Smooth muscle cell (in vitro differentiated cells): ENCODE data around the gene SUCO. TPM values are rescaled to one million over a fixed set of nuclear protein-coding genes. Genes with fewer than 3 reads are reported as not detected.

ENCODE experiments used
- DNase-seq: peaks from one replicate; lab custom pipeline; 2025; ENCODE audit not compliant: unreplicated experiment; lab: John Stamatoyannopoulos, UW
- H2AFZ ChIP-seq: fragments of 200-600 bp; sonication (generic); 2 replicates; pipeline ENCODE4 v1.6.0; 2016; ENCODE audit warnings: antibody characterized with exemption, low read depth, mild to moderate bottlenecking
- H3F3A ChIP-seq: fragments of 200-600 bp; sonication (generic); 2 replicates; pipeline ENCODE4 v1.6.0; 2017; ENCODE audit warnings: antibody characterized with exemption, low read depth
- H3K27ac ChIP-seq: fragments of 200-600 bp; sonication (generic); 2 replicates; pipeline ENCODE4 v1.5.1; 2016; ENCODE audit warnings: low read depth, mild to moderate bottlenecking
- H3K27me3 ChIP-seq: fragments of 200-600 bp; sonication (generic); 2 replicates; pipeline ENCODE4 v1.6.1; 2016; ENCODE audit warnings: low read depth, mild to moderate bottlenecking
- H3K36me3 ChIP-seq: fragments of 200-600 bp; sonication (generic); 2 replicates; pipeline ENCODE4 v1.5.1; 2016; ENCODE audit warnings: low read depth
- H3K4me1 ChIP-seq: fragments of 200-600 bp; sonication (generic); 2 replicates; pipeline ENCODE4 v1.5.1; 2016; ENCODE audit warnings: low read depth
- H3K4me2 ChIP-seq: fragments of 200-600 bp; sonication (generic); 2 replicates; pipeline ENCODE4 v1.6.0; 2016; ENCODE audit warnings: mild to moderate bottlenecking
- H3K4me3 ChIP-seq: fragments of 200-600 bp; sonication (generic); 2 replicates; pipeline ENCODE4 v1.5.1; 2016; ENCODE audit warnings: mild to moderate bottlenecking
- H3K79me2 ChIP-seq: fragments of 200-600 bp; sonication (generic); 2 replicates; pipeline ENCODE4 v1.6.0; 2016; ENCODE audit warnings: low read depth, mild to moderate bottlenecking
- H3K9ac ChIP-seq: fragments of 200-600 bp; sonication (generic); 2 replicates; pipeline ENCODE4 v1.6.0; 2016; ENCODE audit warnings: low read depth
- H3K9me3 ChIP-seq: fragments of 200-600 bp; sonication (generic); replicated peaks from 2 replicates; pipeline ENCODE4 v1.5.1; 2016; ENCODE audit warnings: low read depth
- H4K20me1 ChIP-seq: fragments of 200-600 bp; sonication (generic); 2 replicates; pipeline ENCODE4 v1.6.0; 2016; ENCODE audit warnings: low read depth
- CTCF ChIP-seq: fragments of 200-600 bp; sonication (generic); IDR thresholded peaks from 2 replicates; pipeline ENCODE4 v1.5.1; 2017; ENCODE audit warnings: borderline replicate concordance, mild to moderate bottlenecking, antibody characterized with exemption; ENCODE audit not compliant: insufficient read depth, poor library complexity, severe bottlenecking
- WGBS: methylation state at CpG from one replicate; pipeline ENCODE4 v1.1.7; 2016; ENCODE audit warnings: low lambda C conversion rate; 5-methylcytosine and 5-hydroxymethylcytosine counted together
- polyA plus RNA-seq: library from polyadenylated mRNA; unstranded; fragments of >200 nt; fragmentation: Nextera tagmentation; extraction: Ambion mirVana; gene quantifications from 2 replicates; pipeline ENCODE4 v1.2.1, GENCODE V29; 2016
- total RNA-seq: library from RNA; depleted of rRNA; stranded (reverse); fragments of >200 nt; gene quantifications from 2 replicates; pipeline ENCODE4 v1.2.3, GENCODE V29; 2014

Gene SUCO
- total and polyA plus RNA-seq, 2 experiments from 2014 or later, result 16.9 to 96.7 TPM

DNA sequence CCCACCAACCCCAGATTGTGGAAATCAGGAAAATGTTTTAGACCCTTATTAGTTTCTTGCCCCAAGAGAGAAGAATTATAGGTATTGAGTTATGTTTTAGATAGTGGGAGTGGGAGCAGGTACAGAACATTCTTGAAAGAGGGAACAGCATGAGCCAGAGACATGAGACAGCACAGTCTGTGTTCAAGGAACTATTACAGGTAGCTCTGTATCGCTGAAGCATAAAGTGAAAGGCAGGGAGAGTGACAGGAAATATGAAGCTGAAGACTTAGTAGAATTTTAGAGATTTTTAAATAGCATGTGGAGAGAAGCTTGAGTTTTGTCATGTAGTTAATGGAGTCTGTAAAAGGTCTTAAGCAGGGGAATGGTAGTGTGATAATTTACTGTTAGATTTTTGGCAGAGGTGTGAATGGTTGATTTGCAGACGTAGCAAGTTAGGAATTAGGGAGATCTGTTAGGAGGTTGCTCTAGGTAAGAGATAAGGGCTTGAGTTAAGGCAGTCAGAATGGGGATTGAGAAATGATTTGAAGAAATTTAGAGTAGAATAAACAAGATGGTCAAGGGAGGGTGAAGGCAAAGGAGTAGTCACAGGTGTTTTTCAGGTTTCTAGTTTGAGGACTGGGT lies 11.6 kb downstream of the SUCO start:
- Histone ChIP-seq H3K4me1 (peaks cover 24% of the 10 kb centered on the region), H3K9ac (no peak overlapping the region), H3K9me3 (no peaks in the 10 kb centered on the region), H3K79me2 (peaks cover 100% of the 10 kb centered on the region), H3K27me3 (no peaks in the 10 kb centered on the region), H3K4me2 (no peak overlapping the region), H3K4me3 (no peak overlapping the region), H4K20me1 (peaks cover 100% of the 10 kb centered on the region), H3K27ac (peak overlapping the region; percentile 36), H2AFZ (no peak overlapping the region), H3F3A (no peaks in the 10 kb centered on the region), H3K36me3 (no peaks in the 10 kb centered on the region)
- WGBS, result 61% methylated on average over 2 of the region's 2 CpGs
- no peak for TF ChIP-seq CTCF
- DNase-seq, result no peak

- DNase-seq, result no peak
- H3K9ac ChIP-seq, result no peak overlapping the region
- H3K4me2 ChIP-seq, result no peak overlapping the region
- H3K27me3 ChIP-seq, result no peaks in the 10 kb centered on the region
- peaks cover 100% of the 10 kb centered on the region for H3K79me2 ChIP-seq
- H3K4me3 ChIP-seq, result no peak overlapping the region
- H3K4me1 ChIP-seq, result peaks cover 27% of the 10 kb centered on the region
- H4K20me1 ChIP-seq, result peaks cover 100% of the 10 kb centered on the region
- H3F3A ChIP-seq, result no peaks in the 10 kb centered on the region
- no peaks in the 10 kb centered on the region for H3K36me3 ChIP-seq
- no peak overlapping the region for H3K27ac ChIP-seq
- H2AFZ ChIP-seq, result no peak overlapping the region
- TF ChIP-seq CTCF, result no peak
- H3K9me3 ChIP-seq, result no peaks in the 10 kb centered on the region
- 98% methylated on average over 4 of the region's 4 CpGs for WGBS
These were observed 12.6 kb downstream of the SUCO start for GRCh38 chr1:172545396-172546004.

GRCh38 chr1:172547071-172547470 lies 14.1 kb downstream of the SUCO start:
- H3K36me3 ChIP-seq, result no peaks in the 10 kb centered on the region
- H3K4me2 ChIP-seq, result no peak overlapping the region
- H3K79me2 ChIP-seq, result peaks cover 100% of the 10 kb centered on the region
- peaks cover 100% of the 10 kb centered on the region for H4K20me1 ChIP-seq
- peaks cover 27% of the 10 kb centered on the region for H3K4me1 ChIP-seq
- no peaks in the 10 kb centered on the region for H3K27me3 ChIP-seq
- H3K27ac ChIP-seq, result no peak overlapping the region
- no peak overlapping the region for H3K4me3 ChIP-seq
- no peak for DNase-seq
- TF ChIP-seq CTCF, result no peak
- no peak overlapping the region for H2AFZ ChIP-seq
- no peaks in the 10 kb centered on the region for H3K9me3 ChIP-seq
- no peak overlapping the region for H3K9ac ChIP-seq
- no peaks in the 10 kb centered on the region for H3F3A ChIP-seq
- WGBS, result 96% methylated on average over 3 of the region's 3 CpGs
